Testis (tissue), 3 donors: ENCODE results near the gene RER1. TPM values are rescaled to one million over a fixed set of nuclear protein-coding genes. Genes with fewer than 3 reads are reported as not detected.

Source experiments
- DNase-seq: peaks from one replicate; pipeline ENCODE4 v3.0.0-alpha.2; 2019
- H3K27ac ChIP-seq, 2 donors: fragments of 200-600 bp; sonication (generic); one replicate each; pipeline ENCODE4 v1.5.1; 2019
- H3K27me3 ChIP-seq: fragments of 200-600 bp; sonication (generic); one replicate; pipeline ENCODE4 v1.5.1; 2019
- H3K36me3 ChIP-seq: fragments of 200-600 bp; sonication (generic); one replicate; pipeline ENCODE4 v1.5.1; 2017; ENCODE audit warnings: low read depth; ENCODE audit errors: missing control alignments
- H3K4me1 ChIP-seq: fragments of 200-600 bp; sonication (generic); one replicate; pipeline ENCODE4 v1.5.1; 2019
- H3K4me3 ChIP-seq, 2 donors: fragments of 200-600 bp; sonication (generic); one replicate each; pipeline ENCODE4 v1.5.1; 2017 to 2019
- H3K9me3 ChIP-seq: fragments of 200-600 bp; sonication (generic); one replicate; pipeline ENCODE4 v1.5.1; 2017
- POLR2A ChIP-seq: fragments of 450-650 bp; IDR thresholded peaks from one replicate; pipeline ENCODE4 v1.6.1; 2017; ENCODE audit warnings: antibody characterized with exemption, mild to moderate bottlenecking, moderate library complexity
- WGBS, 2 donors: methylation state at CpG; one replicate each; pipeline ENCODE4 v1.1.5; 2018; 5-methylcytosine and 5-hydroxymethylcytosine counted together
- intact Hi-C: fragments of 100-400 bp; cut with DNase I; formaldehyde crosslinking; loops from one replicate; pipeline ENCODE4 v1.15.1; 2023; ENCODE audit warnings: low total_unique reads
- polyA plus RNA-seq: library from polyadenylated mRNA; stranded (reverse); fragments of 350-450 nt; fragmentation: Illumina TruSeq; extraction: RNeasy Lipid Tissue Mini Kit (QIAGEN cat#74804); gene quantifications from one replicate; pipeline ENCODE4 v1.2.3, GENCODE V29; 2014; ENCODE audit warnings: low read depth, low replicate concordance; ENCODE audit not compliant: insufficient read depth
- total RNA-seq, 2 donors: library from RNA; depleted of rRNA; stranded (reverse); fragments of >200 nt; gene quantifications; one replicate each; pipeline ENCODE4 v1.2.3, GENCODE V29; 2016
- TF ChIP-seq, protein P1 (sequence below), 3 experiments: fragments of 450-650 bp in 2 of 3; fragments of 200-600 bp in 1 of 3; sonication (generic) in 1 of 3; IDR thresholded peaks; one replicate each; pipeline ENCODE4 v1.5.1; 2016 to 2019; ENCODE audit warnings: antibody characterized with exemption in 3 of 3, mild to moderate bottlenecking in 2 of 3, moderate library complexity in 1 of 3

RER1 gene
- total and polyA plus RNA-seq, 3 donors from 2014 or later = 89.9 to 262 (median 104) TPM

DNA sequence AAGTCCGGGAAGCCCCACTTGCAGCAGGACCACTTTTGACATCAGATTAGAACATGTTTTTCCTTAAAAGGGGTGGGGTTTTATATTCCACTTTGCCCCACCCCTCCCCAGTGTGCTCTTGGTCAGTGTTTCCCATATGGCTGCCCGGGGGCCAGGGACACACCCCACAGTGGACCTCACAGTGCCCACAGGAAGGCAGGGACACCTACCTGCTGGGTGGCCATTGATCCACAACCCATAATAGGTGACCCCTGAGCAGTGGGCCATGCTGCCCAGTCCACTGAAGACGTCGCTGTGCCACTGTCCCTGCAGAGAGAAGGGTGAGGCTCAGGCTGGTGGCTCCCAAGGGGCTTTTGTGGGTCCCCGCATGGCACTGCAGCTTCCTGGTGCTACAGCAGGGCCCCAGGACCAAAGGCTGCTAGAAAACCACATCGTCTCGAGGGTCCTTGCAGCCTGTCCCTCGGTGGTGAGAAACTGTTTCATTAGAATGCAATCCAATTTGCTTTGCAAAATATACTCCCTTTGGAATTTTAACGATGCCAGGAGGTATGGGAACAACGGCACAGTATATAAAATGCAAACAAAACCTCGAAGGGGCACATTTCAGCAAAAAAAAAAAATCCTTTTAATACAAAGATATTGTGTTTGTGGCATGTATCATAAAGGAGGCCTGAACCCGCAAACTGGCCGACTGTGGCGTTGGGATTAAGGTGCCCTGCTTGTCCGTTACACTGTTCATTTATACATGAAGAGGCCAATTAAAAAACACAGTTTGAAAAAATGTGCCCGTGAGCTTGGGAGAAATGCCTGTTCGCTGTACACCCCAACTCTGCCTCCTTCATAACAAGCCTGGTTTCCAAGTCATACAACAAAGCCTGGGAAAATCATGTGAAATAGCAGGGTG is 17.1 kb upstream of the RER1 start:
- Histone ChIP-seq H3K4me3 (no peak overlapping the region), H3K27ac (no peak overlapping the region), H3K4me1 (no peaks in the 10 kb centered on the region), H3K36me3 (no peaks in the 10 kb centered on the region), H3K27me3 (no peaks in the 10 kb centered on the region), H3K9me3 (no peaks in the 10 kb centered on the region)
- TF ChIP-seq, protein P1, sequence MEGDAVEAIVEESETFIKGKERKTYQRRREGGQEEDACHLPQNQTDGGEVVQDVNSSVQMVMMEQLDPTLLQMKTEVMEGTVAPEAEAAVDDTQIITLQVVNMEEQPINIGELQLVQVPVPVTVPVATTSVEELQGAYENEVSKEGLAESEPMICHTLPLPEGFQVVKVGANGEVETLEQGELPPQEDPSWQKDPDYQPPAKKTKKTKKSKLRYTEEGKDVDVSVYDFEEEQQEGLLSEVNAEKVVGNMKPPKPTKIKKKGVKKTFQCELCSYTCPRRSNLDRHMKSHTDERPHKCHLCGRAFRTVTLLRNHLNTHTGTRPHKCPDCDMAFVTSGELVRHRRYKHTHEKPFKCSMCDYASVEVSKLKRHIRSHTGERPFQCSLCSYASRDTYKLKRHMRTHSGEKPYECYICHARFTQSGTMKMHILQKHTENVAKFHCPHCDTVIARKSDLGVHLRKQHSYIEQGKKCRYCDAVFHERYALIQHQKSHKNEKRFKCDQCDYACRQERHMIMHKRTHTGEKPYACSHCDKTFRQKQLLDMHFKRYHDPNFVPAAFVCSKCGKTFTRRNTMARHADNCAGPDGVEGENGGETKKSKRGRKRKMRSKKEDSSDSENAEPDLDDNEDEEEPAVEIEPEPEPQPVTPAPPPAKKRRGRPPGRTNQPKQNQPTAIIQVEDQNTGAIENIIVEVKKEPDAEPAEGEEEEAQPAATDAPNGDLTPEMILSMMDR (IDR thresholded peaks at IDR 0.05) = no peak
- TF ChIP-seq POLR2A = no peak
- WGBS, 2 donors = 80 to 87% methylated on average over 17 of the region's 17 CpGs
- intact Hi-C loops = no loop called here
- DNase-seq = no peak

DNA sequence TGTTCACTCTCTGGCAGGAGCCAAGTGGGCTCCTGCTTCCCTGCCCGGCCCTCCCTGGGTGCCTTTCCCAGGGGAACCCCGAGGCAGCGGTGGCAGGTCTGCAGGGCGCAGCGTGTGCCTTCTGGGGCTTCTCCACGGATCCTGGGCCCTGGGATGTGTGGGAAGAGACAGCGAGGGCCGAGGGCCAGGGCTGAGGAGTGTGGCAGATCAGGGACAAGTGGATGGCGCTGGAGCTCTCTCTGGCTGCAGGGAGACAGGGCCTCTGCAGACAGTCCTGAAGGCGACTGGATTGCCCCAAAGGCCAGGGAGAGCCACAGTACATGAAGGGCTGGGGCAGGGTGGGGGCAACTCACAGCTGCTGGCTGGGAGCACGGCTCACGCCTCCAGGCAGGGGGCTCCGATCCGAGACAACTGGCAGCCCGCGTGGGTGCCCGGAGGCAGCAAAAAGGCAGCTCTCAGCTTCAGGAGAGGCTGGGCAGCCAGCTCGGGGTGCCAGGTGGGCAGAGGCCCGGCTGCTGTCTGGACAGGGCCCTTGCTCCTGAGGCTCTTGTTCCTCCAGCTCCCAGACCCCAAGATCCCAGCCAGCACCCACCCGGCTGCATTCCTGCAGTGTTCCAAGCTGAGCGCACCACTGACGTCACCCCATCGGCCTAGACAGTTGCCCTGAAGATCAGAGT is 16.3 kb upstream of the RER1 start:
- Histone ChIP-seq H3K27me3 (no peaks in the 10 kb centered on the region), H3K27ac (no peak overlapping the region), H3K4me1 (no peaks in the 10 kb centered on the region), H3K9me3 (no peaks in the 10 kb centered on the region), H3K4me3 (no peak overlapping the region), H3K36me3 (no peaks in the 10 kb centered on the region)
- DNase-seq = no peak
- 88% methylated on average over 12 to 17 of the region's 23 CpGs for WGBS, 2 donors
- intact Hi-C loops = no loop called here
- TF ChIP-seq POLR2A = no peak
- TF ChIP-seq, protein P1 (IDR thresholded peaks at IDR 0.05) = no peak

DNA sequence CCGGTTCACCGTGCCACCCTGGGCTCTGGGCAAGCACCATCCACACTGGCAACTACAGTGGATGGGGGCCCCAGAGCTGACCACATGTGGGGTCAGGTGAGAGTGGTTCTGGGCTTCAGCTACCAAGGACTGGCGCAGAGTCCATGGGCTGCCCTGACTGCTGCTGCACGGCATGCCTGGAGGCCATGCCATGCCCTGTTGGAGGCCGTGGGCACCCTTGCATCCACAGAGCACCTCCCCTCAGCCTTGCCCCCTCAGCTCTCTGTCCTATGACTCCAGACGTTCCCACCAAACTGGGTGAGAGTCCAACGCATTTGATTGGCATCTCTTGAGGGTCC is 15.7 kb upstream of the RER1 start:
- Histone ChIP-seq H3K27ac (no peak overlapping the region), H3K4me3 (no peak overlapping the region), H3K4me1 (peaks cover 4% of the 10 kb centered on the region), H3K27me3 (no peaks in the 10 kb centered on the region), H3K36me3 (no peaks in the 10 kb centered on the region), H3K9me3 (no peaks in the 10 kb centered on the region)
- no peak for DNase-seq
- WGBS, 2 donors = 93 to 94% methylated on average over 7 of the region's 7 CpGs
- no peak for TF ChIP-seq POLR2A
- TF ChIP-seq, protein P1 (IDR thresholded peaks at IDR 0.05) = no peak
- intact Hi-C loops = no loop called here

DNA sequence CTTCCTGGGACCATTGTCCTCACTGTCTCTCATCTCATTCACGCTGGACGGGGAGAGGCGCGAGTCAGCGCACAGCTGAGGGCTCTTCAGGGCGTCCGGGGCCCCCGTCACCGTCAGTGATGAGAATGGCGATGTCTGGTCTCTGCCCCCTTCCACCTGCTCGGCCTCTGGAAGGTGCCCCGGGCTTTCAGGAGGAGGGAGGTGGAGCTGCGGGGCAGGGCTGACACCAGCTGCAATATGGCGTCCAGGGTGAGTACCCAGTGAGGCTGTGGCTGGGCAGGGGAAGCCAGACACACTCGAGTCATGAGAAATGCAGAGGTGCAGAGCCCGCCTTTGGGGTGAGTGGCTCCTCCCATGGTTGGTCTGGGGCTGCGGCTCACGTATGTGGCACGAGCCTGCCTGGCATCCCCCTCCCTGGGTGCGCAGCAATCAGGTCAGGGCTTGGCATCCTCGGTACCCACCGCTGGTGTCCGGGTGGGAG is 15.3 kb upstream of the RER1 start:
- no peaks in the 10 kb centered on the region for H3K9me3 ChIP-seq
- no peak for TF ChIP-seq POLR2A
- TF ChIP-seq, protein P1 (IDR thresholded peaks at IDR 0.05) = no peak
- no peaks in the 10 kb centered on the region for H3K36me3 ChIP-seq
- H3K27ac ChIP-seq = no peak overlapping the region
- 90 to 92% methylated on average over 6 to 23 of the region's 23 CpGs for WGBS, 2 donors
- intact Hi-C loops = no loop called here
- no peaks in the 10 kb centered on the region for H3K27me3 ChIP-seq
- no peak for DNase-seq
- H3K4me1 ChIP-seq = peaks cover 8% of the 10 kb centered on the region
- H3K4me3 ChIP-seq = no peak overlapping the region
